Subcutaneous adipose tissue (tissue), 4 donors: ENCODE results near the gene PRKAR2B. TPM values are rescaled to one million over a fixed set of nuclear protein-coding genes. Genes with fewer than 3 reads are reported as not detected.

Experiments used
- total RNA-seq, 4 donors: library from RNA; depleted of rRNA; stranded (reverse); fragments of >200 nt; gene quantifications; one replicate each; pipeline ENCODE4 v1.1.0, GENCODE V29; 2016
- TF ChIP-seq, protein P1 (sequence below): fragments of 450-650 bp; IDR thresholded peaks from one replicate; pipeline ENCODE4 v1.5.1; 2016; ENCODE audit warnings: low read depth, mild to moderate bottlenecking, control low read depth, antibody characterized with exemption, moderate library complexity

The PRKAR2B gene
- total RNA-seq, 4 donors from 2014 or later = 224 to 678 (median 404) TPM

DNA sequence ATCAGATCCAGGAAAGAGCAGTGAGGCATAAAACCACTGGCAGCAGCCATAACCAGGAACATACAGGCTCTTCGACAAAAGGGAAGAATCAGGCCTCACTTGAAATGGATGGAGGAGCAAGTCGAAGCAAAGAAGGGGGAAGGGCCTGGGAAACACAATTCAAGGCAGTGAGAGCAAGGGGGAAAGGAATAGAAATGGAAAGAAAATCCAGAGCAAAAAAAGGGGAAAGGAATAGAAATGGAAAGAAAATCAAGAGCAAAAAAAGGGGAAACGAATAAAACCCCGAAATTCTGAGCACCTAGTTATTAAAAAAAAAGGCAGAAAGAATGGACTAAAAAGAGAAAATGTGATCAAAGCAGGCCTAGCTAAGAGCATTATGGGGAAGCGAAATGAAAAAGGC, 24.1 kb upstream of the PRKAR2B start:
- TF ChIP-seq, protein P1, sequence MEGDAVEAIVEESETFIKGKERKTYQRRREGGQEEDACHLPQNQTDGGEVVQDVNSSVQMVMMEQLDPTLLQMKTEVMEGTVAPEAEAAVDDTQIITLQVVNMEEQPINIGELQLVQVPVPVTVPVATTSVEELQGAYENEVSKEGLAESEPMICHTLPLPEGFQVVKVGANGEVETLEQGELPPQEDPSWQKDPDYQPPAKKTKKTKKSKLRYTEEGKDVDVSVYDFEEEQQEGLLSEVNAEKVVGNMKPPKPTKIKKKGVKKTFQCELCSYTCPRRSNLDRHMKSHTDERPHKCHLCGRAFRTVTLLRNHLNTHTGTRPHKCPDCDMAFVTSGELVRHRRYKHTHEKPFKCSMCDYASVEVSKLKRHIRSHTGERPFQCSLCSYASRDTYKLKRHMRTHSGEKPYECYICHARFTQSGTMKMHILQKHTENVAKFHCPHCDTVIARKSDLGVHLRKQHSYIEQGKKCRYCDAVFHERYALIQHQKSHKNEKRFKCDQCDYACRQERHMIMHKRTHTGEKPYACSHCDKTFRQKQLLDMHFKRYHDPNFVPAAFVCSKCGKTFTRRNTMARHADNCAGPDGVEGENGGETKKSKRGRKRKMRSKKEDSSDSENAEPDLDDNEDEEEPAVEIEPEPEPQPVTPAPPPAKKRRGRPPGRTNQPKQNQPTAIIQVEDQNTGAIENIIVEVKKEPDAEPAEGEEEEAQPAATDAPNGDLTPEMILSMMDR = no peak

DNA sequence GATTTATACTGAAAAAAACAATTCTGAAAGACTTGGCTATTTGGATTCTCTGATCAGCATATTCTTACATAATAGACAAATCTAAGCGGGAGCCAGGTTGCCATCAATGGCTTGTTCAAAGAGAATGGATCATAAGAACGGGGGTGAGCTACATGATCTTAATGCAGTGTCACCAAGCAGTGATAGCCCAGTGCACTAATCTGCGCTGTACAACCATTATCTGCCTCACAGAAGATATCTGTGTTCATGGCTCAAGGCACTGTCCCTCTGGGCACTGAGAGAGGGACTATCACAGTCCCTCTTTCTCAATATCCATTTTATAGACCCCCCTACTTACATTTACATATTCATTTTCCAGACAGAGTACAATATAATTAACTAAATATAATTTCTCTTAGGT, 22.9 kb upstream of the PRKAR2B start:
- TF ChIP-seq, protein P1 = no peak

DNA sequence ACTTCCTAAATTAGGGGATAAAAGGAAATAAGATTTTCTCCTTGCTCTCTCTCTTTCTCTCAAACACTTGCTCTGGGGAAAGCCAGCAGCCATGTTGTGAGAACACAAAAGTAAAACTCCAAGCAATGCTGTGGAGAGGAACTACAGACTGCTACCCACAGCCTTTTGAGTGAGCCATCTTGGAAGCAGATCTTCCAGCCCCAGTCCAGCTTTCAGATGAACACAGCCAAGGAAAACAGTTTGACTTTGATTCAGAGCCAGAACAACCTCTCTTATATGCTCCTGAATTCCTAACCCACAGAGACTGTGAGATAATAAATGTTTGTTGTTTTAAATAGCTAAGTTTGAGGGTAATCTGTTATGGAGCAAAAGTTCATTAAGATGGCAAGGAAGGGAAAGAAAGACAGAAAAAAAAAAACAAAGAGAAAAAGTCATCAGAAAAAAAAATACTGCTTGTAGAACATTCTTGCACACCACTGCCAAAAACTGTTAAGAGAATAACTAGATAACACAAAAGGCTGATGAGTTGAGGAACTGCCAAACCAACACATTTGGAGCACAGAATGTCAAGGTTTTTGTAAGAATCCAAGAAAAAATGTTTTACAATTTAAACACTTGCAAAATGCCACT, 20.9 kb upstream of the PRKAR2B start:
- TF ChIP-seq, protein P1 = no peak

DNA sequence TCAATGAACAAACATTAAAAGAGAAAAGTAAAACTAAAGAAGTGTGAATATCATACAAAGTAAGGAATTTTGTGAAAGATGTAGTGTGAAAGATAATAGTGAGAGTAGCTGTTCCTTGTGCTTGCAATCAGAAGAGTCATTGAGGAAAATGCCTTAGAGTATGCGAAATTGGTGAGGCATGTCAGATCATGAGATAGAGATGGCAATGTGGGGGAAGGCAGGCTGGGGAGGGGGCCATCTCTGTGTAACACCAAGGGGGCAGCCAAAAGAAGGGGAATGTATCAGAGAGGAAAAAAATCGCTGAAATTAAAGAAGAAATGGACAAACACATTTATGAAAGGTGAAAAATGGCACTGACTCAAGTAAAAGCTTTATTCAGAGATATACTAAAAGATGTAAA, 19.6 kb upstream of the PRKAR2B start:
- TF ChIP-seq, protein P1 = no peak

DNA sequence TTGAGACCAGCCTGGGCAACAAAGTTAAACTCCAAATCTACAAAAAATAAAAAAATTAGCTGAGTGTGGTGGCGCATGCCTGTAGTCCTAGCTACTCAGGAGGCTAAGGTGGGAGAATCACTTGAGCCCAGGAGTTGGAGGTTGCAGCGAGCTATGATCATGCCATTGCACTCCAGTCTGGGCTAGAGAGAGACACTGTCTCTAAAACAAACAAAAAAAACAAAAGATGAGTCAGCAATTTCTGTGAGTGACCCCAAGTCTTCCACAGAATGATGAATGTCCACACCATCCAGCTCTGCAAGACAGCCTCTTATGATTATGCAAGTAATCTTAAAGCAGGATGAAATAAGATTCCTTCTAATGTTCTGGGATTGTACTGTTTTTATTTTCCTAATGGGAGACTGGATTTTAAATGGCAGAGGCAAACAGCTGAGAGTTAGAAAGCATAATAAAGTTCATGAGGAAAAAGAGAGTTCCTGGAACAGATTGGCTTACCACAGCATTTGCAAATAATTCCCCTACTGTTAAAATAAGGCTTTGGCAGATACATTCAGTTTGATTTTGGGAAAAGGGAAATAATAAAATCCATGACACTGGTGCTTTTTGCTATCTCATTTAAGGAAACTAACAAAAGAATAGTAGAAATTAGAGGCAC, 18.9 kb upstream of the PRKAR2B start:
- TF ChIP-seq, protein P1 = no peak

DNA sequence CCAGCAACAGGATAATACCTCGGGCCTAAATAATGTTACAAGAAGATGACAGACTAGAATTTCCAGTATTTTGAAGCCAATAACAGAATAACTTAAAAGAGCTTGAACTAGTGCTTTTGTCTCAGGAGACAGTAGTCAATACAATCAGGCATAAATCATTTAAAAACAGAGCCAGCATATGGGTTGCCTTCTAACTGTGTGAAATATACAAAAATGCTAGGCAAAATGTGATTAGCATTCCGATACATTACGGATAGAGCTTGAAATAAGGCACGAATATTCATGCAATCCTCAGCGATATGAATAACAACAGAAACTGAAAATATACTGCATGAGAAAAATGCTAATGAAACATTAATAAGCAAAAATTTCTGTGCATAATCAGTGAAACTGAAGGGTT, 18.3 kb upstream of the PRKAR2B start:
- TF ChIP-seq, protein P1 = no peak

DNA sequence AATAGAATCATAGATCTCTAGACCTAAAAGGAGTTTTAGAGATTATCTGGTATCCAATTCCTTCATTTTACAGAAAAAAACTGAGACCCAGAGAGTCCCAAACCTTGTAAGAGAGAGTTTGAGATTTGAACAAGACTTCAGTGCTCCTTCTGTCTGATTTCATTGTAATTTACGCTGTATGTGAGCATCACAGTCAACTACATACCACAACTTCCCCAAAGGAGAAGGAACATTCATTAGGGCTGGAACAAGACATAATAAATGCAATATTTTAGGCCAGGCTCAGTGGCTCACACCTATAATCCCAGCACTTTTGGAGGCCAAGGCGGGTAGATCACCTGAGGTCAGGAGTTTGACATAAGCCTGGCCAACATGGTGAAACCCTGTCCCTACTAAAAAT, 17.3 kb upstream of the PRKAR2B start:
- TF ChIP-seq, protein P1 = no peak
